IMR-90 (cell line): ENCODE data around the gene WBP2. TPM values are rescaled to one million over a fixed set of nuclear protein-coding genes. Genes with fewer than 3 reads are reported as not detected.

ENCODE experiments used
- ATAC-seq: fragments of 200-7000 bp; cut with Tn5 transposase; 2 replicates; pipeline ENCODE4 v1.9.1; 2020; ENCODE audit warnings: low read depth, mild to moderate bottlenecking, moderate library complexity
- BruUV-seq: library from RNA; stranded (reverse); fragments of 400-500 nt; replicated peaks from 2 replicates; lab custom pipeline; 2021; lab: Mats Ljungman, UMichigan
- CTCF ChIA-PET: fragments of 300-600 bp; formaldehyde crosslinking; extraction: SDS; loops from one replicate; lab custom pipeline; 2021; ENCODE audit warnings: antibody characterized with exemption; lab: Yijun Ruan, JAX
- POLR2A ChIA-PET: fragments of 300-600 bp; sonication (Branson Sonifier 250); formaldehyde crosslinking; loops from one replicate; lab custom pipeline; 2022; ENCODE audit warnings: antibody characterized with exemption; ENCODE audit not compliant: unreplicated experiment; lab: Charles Lee
- DNase-seq: peaks from one replicate; pipeline ENCODE4 v3.0.0; 2013
- H2AFZ ChIP-seq: replicated peaks from 2 replicates; pipeline ENCODE3; 2013; ENCODE audit warnings: low read length, mild to moderate bottlenecking; ENCODE audit not compliant: poor library complexity
- H2AK5ac ChIP-seq: 2 replicates; pipeline ENCODE4 v1.6.1; 2013; ENCODE audit warnings: low read depth, low read length, inconsistent platforms
- H2AK9ac ChIP-seq: replicated peaks from 2 replicates; pipeline ENCODE3; 2013; ENCODE audit warnings: mild to moderate bottlenecking, low read depth, low read length, moderate library complexity; ENCODE audit not compliant: poor library complexity
- H2BK120ac ChIP-seq: 2 replicates; pipeline ENCODE4 v1.6.1; 2013; ENCODE audit warnings: low read depth, low read length, inconsistent platforms
- H2BK15ac ChIP-seq: 3 replicates; pipeline ENCODE4 v1.6.1; 2013; ENCODE audit warnings: low read depth, low read length, inconsistent platforms
- H2BK20ac ChIP-seq: 2 replicates; pipeline ENCODE4 v1.6.1; 2013; ENCODE audit warnings: low read depth, mild to moderate bottlenecking, inconsistent platforms, low read length, moderate library complexity
- H2BK5ac ChIP-seq: 2 replicates; pipeline ENCODE4 v1.6.1; 2013; ENCODE audit warnings: mild to moderate bottlenecking, low read depth, low read length, inconsistent platforms; ENCODE audit not compliant: poor library complexity, severe bottlenecking
- H3K14ac ChIP-seq: replicated peaks from 2 replicates; pipeline ENCODE4 v1.6.1; 2013; ENCODE audit warnings: low read depth, low read length, inconsistent platforms
- H3K18ac ChIP-seq: 2 replicates; pipeline ENCODE4 v1.6.1; 2013; ENCODE audit warnings: low read depth, low read length, control low read depth
- H3K23ac ChIP-seq: 2 replicates; pipeline ENCODE4 v1.6.1; 2013; ENCODE audit warnings: low read depth, low read length, inconsistent platforms
- H3K27ac ChIP-seq: 2 replicates; pipeline ENCODE4 v1.5.1; 2013; ENCODE audit warnings: mild to moderate bottlenecking, control low read depth, low read length; ENCODE audit not compliant: insufficient read depth
- H3K27me3 ChIP-seq: 2 replicates; pipeline ENCODE4 v1.6.1; 2013; ENCODE audit warnings: low read length; ENCODE audit not compliant: control insufficient read depth, insufficient read depth
- H3K36me3 ChIP-seq: 2 replicates; pipeline ENCODE4 v1.6.1; 2013; ENCODE audit warnings: low read length, mixed read lengths; ENCODE audit not compliant: control insufficient read depth, insufficient read depth
- H3K4ac ChIP-seq: 2 replicates; pipeline ENCODE4 v1.6.1; 2013; ENCODE audit warnings: low read depth, low read length, inconsistent platforms
- H3K4me1 ChIP-seq: 2 replicates; pipeline ENCODE4 v1.6.1; 2013; ENCODE audit warnings: low read length, mixed read lengths; ENCODE audit not compliant: control insufficient read depth, insufficient read depth
- H3K4me2 ChIP-seq: 2 replicates; pipeline ENCODE4 v1.6.1; 2013; ENCODE audit warnings: low read depth, mild to moderate bottlenecking, control low read depth, low read length, moderate library complexity
- H3K4me3 ChIP-seq: 2 replicates; pipeline ENCODE4 v1.5.1; 2013; ENCODE audit warnings: low read depth, mild to moderate bottlenecking, control low read depth, low read length, moderate library complexity; ENCODE audit not compliant: insufficient read depth
- H3K56ac ChIP-seq: 2 replicates; pipeline ENCODE4 v1.6.1; 2013; ENCODE audit warnings: low read length, inconsistent platforms; ENCODE audit not compliant: insufficient read depth; ENCODE audit errors: extremely low read depth
- H3K79me1 ChIP-seq, 2 experiments: 2 replicates each; pipeline ENCODE4 v1.6.1; 2013; ENCODE audit warnings: low read length in 2 of 2, inconsistent platforms in 1 of 2, low read depth in 1 of 2
- H3K9ac ChIP-seq: 2 replicates; pipeline ENCODE4 v1.6.1; 2013; ENCODE audit warnings: low read depth, low read length, control low read depth
- H3K9me1 ChIP-seq: 2 replicates; pipeline ENCODE4 v1.6.1; 2013; ENCODE audit warnings: low read length, inconsistent platforms; ENCODE audit not compliant: insufficient read depth
- H3K9me3 ChIP-seq: 2 replicates; pipeline ENCODE4 v1.6.1; 2013; ENCODE audit warnings: low read length; ENCODE audit not compliant: control insufficient read depth, insufficient read depth
- H4K20me1 ChIP-seq: 2 replicates; pipeline ENCODE4 v1.6.1; 2013; ENCODE audit warnings: low read length, inconsistent platforms; ENCODE audit not compliant: insufficient read depth
- H4K5ac ChIP-seq: 2 replicates; pipeline ENCODE4 v1.6.1; 2013; ENCODE audit warnings: mild to moderate bottlenecking, low read depth, low read length, control low read depth
- H4K8ac ChIP-seq, 2 experiments: 2 replicates each; pipeline ENCODE4 v1.6.1; 2013; ENCODE audit warnings: low read depth in 2 of 2, low read length in 2 of 2, control low read depth in 1 of 2, inconsistent platforms in 1 of 2
- H4K91ac ChIP-seq: 2 replicates; pipeline ENCODE4 v1.6.1; 2013; ENCODE audit warnings: low read depth, low read length, inconsistent platforms; ENCODE audit not compliant: insufficient read depth
- BHLHE40 ChIP-seq: fragments of 150-350 bp; IDR thresholded peaks from 2 replicates; pipeline ENCODE4 v1.6.1; 2016; ENCODE audit warnings: mild to moderate bottlenecking, low read depth, low read length
- CEBPB ChIP-seq: IDR thresholded peaks from 2 replicates; pipeline ENCODE4 v1.6.1; 2012; ENCODE audit warnings: low read depth, low read length, improper control_type of control experiment
- CHD1 ChIP-seq: IDR thresholded peaks from 2 replicates; pipeline ENCODE4 v1.6.1; 2012; ENCODE audit warnings: low read depth, low read length, improper control_type of control experiment
- ELK1 ChIP-seq: fragments of 150-350 bp; IDR thresholded peaks from 2 replicates; pipeline ENCODE4 v1.6.1; 2016; ENCODE audit warnings: low read depth, mild to moderate bottlenecking, low read length, moderate library complexity, borderline replicate concordance
- FOS ChIP-seq: fragments of 150-350 bp; IDR thresholded peaks from 2 replicates; pipeline ENCODE4 v1.6.1; 2016; ENCODE audit warnings: low read depth, low read length
- MXI1 ChIP-seq: IDR thresholded peaks from 2 replicates; pipeline ENCODE4 v1.6.1; 2012; ENCODE audit warnings: low read depth, mild to moderate bottlenecking, low read length, moderate library complexity, borderline replicate concordance
- NFE2L2 ChIP-seq: fragments of 150-350 bp; IDR thresholded peaks from 2 replicates; pipeline ENCODE4 v1.6.1; 2016; ENCODE audit warnings: low read depth, mild to moderate bottlenecking, low read length
- RAD21 ChIP-seq: IDR thresholded peaks from 2 replicates; pipeline ENCODE4 v1.6.1; 2012; ENCODE audit warnings: low read length, improper control_type of control experiment
- RCOR1 ChIP-seq: IDR thresholded peaks from 2 replicates; pipeline ENCODE4 v1.6.1; 2012; ENCODE audit warnings: mild to moderate bottlenecking, low read length, improper control_type of control experiment; ENCODE audit not compliant: insufficient replicate concordance
- SMC3 ChIP-seq: fragments of 150-350 bp; IDR thresholded peaks from 2 replicates; pipeline ENCODE4 v1.6.1; 2016; ENCODE audit warnings: low read depth, mild to moderate bottlenecking, antibody characterized with exemption, low read length, moderate library complexity
- WGBS, 2 experiments: methylation state at CpG; one replicate each; pipeline versions ENCODE4 v1.1.5 to v1.1.7; 2013; ENCODE audit warnings: missing lambda C conversion rate in 2 of 2; ENCODE audit not compliant: insufficient read length in 1 of 2; ENCODE audit errors: extremely low coverage in 2 of 2; 5-methylcytosine and 5-hydroxymethylcytosine counted together
- dilution Hi-C: fragments of 300-500 bp; cut with HindIII; formaldehyde crosslinking; loops from one replicate; pipeline ENCODE4 v1.14.3; 2018; ENCODE audit warnings: low sequenced_read_pairs; ENCODE audit not compliant: unreplicated experiment
- in situ Hi-C: fragments of 300-500 bp; cut with MboI; formaldehyde crosslinking; loops from 3 replicates; pipeline ENCODE4 v1.14.3; 2019; ENCODE audit warnings: low sequenced_read_pairs, inconsistent platforms, mixed read lengths
- intact Hi-C: fragments of 100-400 bp; cut with micrococcal nuclease; formaldehyde crosslinking; loops from 2 replicates; pipeline ENCODE4 v1.10.0; 2022
- polyA plus RNA-seq, 3 experiments: library from polyadenylated mRNA; depleted of rRNA; stranded (reverse); fragments of >200 nt; gene quantifications; 2 replicates each; pipeline ENCODE4 v1.2.3, GENCODE V29; 2012; ENCODE audit warnings: low replicate concordance in 1 of 3
- total RNA-seq: library from RNA; depleted of rRNA; stranded (reverse); fragments of >200 nt; gene quantifications from 2 replicates; pipeline ENCODE4 v1.2.3, GENCODE V29; 2012
- TF ChIP-seq, protein P1 (sequence below): conservative IDR thresholded peaks from 2 replicates; pipeline ENCODE4 v1.5.1; 2012; ENCODE audit warnings: mild to moderate bottlenecking, low read depth, low read length, improper control_type of control experiment

The WBP2 gene
- total and polyA plus RNA-seq, 2 of the 4 experiments (the other 2 are of a cell fraction) = 9.0 to 35.5 TPM

DNA sequence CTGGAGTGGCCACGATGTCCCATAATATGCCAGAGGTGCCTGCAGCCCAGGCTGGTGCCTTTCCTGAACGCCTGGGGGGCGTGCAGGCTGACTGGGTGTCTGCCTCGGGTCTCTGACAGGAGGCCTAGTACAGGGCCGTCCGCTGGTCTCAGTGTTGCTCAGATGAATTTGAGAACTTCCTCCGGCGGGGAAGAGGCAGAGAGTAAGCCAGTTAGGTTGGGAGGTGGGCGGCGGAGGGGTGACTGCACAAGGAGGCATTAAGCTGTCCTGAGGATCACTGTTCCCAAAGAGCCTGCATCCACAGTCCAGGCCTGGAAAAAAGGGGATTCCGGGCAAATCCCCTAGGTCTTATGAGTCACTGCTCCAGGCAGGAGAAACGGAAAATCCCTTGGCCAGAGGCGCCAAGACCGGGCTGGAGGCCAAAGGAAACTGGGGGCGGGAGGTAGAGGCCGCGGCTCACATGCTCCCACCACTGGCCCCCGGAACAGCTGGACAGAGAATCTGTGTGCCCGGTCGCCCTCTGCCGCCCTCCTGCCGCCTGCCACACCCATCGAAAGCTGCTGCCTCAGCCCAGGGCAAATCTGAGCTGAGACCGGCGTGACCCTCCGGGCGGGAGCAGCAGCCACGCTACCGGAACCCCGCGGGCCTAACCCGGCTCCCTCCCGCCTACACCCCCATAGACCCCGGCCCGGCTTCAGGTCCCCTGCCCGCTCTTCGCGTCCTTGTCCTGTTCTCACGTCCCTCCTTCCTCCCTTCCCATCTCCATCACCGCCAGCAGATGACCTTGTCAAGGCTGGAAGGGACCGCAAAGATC is 22.0 kb upstream of the WBP2 start:
- POLR2A ChIA-PET = interaction anchor here (1.0 kb wide), 1 partner anchor 97 kb away, joined by 3 read pairs; no protein-coding TSS in a partner anchor
- TF ChIP-seq MXI1 = peak; percentile 44; the same call in 1 of the 2 replicates
- peak; percentile 72 for TF ChIP-seq RCOR1
- TF ChIP-seq, protein P1, sequence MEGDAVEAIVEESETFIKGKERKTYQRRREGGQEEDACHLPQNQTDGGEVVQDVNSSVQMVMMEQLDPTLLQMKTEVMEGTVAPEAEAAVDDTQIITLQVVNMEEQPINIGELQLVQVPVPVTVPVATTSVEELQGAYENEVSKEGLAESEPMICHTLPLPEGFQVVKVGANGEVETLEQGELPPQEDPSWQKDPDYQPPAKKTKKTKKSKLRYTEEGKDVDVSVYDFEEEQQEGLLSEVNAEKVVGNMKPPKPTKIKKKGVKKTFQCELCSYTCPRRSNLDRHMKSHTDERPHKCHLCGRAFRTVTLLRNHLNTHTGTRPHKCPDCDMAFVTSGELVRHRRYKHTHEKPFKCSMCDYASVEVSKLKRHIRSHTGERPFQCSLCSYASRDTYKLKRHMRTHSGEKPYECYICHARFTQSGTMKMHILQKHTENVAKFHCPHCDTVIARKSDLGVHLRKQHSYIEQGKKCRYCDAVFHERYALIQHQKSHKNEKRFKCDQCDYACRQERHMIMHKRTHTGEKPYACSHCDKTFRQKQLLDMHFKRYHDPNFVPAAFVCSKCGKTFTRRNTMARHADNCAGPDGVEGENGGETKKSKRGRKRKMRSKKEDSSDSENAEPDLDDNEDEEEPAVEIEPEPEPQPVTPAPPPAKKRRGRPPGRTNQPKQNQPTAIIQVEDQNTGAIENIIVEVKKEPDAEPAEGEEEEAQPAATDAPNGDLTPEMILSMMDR = peak; percentile 36
- peak; percentile 17; the same call in 1 of the 2 replicates for TF ChIP-seq SMC3
- no peak for TF ChIP-seq CEBPB
- TF ChIP-seq BHLHE40 = peak; percentile 78
- TF ChIP-seq NFE2L2 = 0 out of 2 replicates have a peak, but pooled peaks have one; percentile 1
- TF ChIP-seq CHD1 = no peak
- TF ChIP-seq RAD21 = peak; percentile 33; the same call in 1 of the 2 replicates
- no peak for TF ChIP-seq ELK1
- TF ChIP-seq FOS = peak; percentile 89

More for the DNA sequence above, 22.0 kb upstream of the WBP2 start:
- Histone ChIP-seq H2AK5ac (peak overlapping the region; percentile 98), H4K5ac (peak overlapping the region; percentile 19; the same call in 1 of the 2 replicates), H3K4me1 (peaks cover 26% of the 10 kb centered on the region), H2BK5ac (peak overlapping the region; percentile 65), H3K27me3 (peaks cover 3% of the 10 kb centered on the region), H3K79me1 (peaks cover 0 to 31% of the 10 kb centered on the region in 2 experiments; a peak in 3 of 4 replicates), H4K8ac (peak overlapping the region; percentile 44 to 83), H2BK20ac (peak overlapping the region; percentile 2; the same call in 1 of the 2 replicates), H3K9ac (peak overlapping the region; percentile 64), H3K27ac (peak overlapping the region; percentile 75), H2AK9ac (peak overlapping the region; percentile 96), H3K9me1 (peaks cover 3% of the 10 kb centered on the region; the same call in 1 of the 2 replicates), H3K4ac (peak overlapping the region; percentile 82), H2AFZ (peak overlapping the region; percentile 96), H3K9me3 (no peaks in the 10 kb centered on the region), H2BK120ac (peak overlapping the region; percentile 61), H4K91ac (peak overlapping the region; percentile 83), H3K4me2 (peak overlapping the region; percentile 74), H2BK15ac (peak overlapping the region; percentile 47; the same call in 1 of the 3 replicates), H3K14ac (peak overlapping the region; percentile 58), H3K23ac (peak overlapping the region; percentile 61), H3K4me3 (peak overlapping the region; percentile 46), H3K36me3 (peaks cover 6% of the 10 kb centered on the region; the same call in 1 of the 2 replicates), H3K18ac (peak overlapping the region; percentile 58), H3K56ac (peak overlapping the region; percentile 22; the same call in 1 of the 2 replicates), H4K20me1 (peaks cover 10% of the 10 kb centered on the region; the same call in 1 of the 2 replicates)
- DNase-seq = peak; percentile 97
- dilution Hi-C loops (no loop called here), in situ Hi-C loops (no loop called here), intact Hi-C loops (loop anchor here (10.0 kb wide), 1 partner anchor 92 kb away; the partner anchor contains the start of gene UNK)
- BruUV-seq = no TSS peak
- CTCF ChIA-PET = interaction anchor here (0.6 to 1.1 kb wide), 5 partner anchors 11 to 153 kb away, joined by 3 to 5 read pairs (median 4); a partner anchor contains a TSS
- ATAC-seq = peak; percentile 61
- 3% methylated on average over 15 of the region's 41 CpGs; no CpG with 5 or more reads in 1 of the 2 experiments for WGBS, 2 experiments
